T-helper 1 cell treated with Interleukin-12 subunit alpha and Interleukin-12 subunit beta and Interleukin-4 antibody, amounts not matched to agents 30 ng/mL and 1 ng/mL, for 36 hours (primary cell): ENCODE results near the gene SERGEF. TPM values are rescaled to one million over a fixed set of nuclear protein-coding genes. Genes with fewer than 3 reads are reported as not detected.

Source experiments
- intact Hi-C: fragments of 100-400 bp; cut with micrococcal nuclease; formaldehyde crosslinking; loops from one replicate; pipeline ENCODE4 v1.15.1; 2024
- total RNA-seq: library from RNA; stranded (reverse); gene quantifications from 2 replicates; pipeline ENCODE4 v1.2.3, GENCODE V29; 2022

SERGEF gene
- total RNA-seq, 1 donor from 2014 or later: 31.5 TPM

GRCh38 chr11:17958446-17958845, 54.4 kb downstream of the SERGEF start:
- intact Hi-C loops: no loop called here

- intact Hi-C loops: no loop called here
Measured at GRCh38 chr11:17954395-17955252, 58.2 kb downstream of the SERGEF start.

GRCh38 chr11:17952487-17952886, 60.4 kb downstream of the SERGEF start:
- intact Hi-C loops: no loop called here

GRCh38 chr11:17951685-17952388, 61.0 kb downstream of the SERGEF start:
- intact Hi-C loops: no loop called here

- intact Hi-C loops: no loop called here
Measured at GRCh38 chr11:17950644-17951043, 62.2 kb downstream of the SERGEF start.

- intact Hi-C loops: no loop called here
Measured at GRCh38 chr11:17948296-17948695, 64.6 kb downstream of the SERGEF start.

GRCh38 chr11:17939542-17939941, 73.3 kb downstream of the SERGEF start:
- intact Hi-C loops: no loop called here

GRCh38 chr11:17936790-17937189, 76.1 kb downstream of the SERGEF start:
- intact Hi-C loops: no loop called here

GRCh38 chr11:17934194-17934593, 78.7 kb downstream of the SERGEF start:
- intact Hi-C loops: no loop called here

GRCh38 chr11:17933708-17934107, 79.1 kb downstream of the SERGEF start:
- intact Hi-C loops: no loop called here

GRCh38 chr11:17932472-17932871, 80.4 kb downstream of the SERGEF start:
- intact Hi-C loops: no loop called here

- intact Hi-C loops: no loop called here
Measured at GRCh38 chr11:17931595-17931994, 81.3 kb downstream of the SERGEF start.

GRCh38 chr11:17930544-17931125, 82.2 kb downstream of the SERGEF start:
- intact Hi-C loops: no loop called here

- intact Hi-C loops: no loop called here
Measured at GRCh38 chr11:17929171-17929570, 83.7 kb downstream of the SERGEF start.

- intact Hi-C loops: no loop called here
Measured at GRCh38 chr11:17927681-17928343, 85.0 kb downstream of the SERGEF start.

GRCh38 chr11:17927041-17927440, 85.8 kb downstream of the SERGEF start:
- intact Hi-C loops: no loop called here

- intact Hi-C loops: no loop called here
Measured at GRCh38 chr11:17924713-17925112, 88.1 kb downstream of the SERGEF start.

GRCh38 chr11:17923217-17923616, 89.6 kb downstream of the SERGEF start:
- intact Hi-C loops: no loop called here

GRCh38 chr11:17922416-17922788, 90.4 kb downstream of the SERGEF start:
- intact Hi-C loops: no loop called here

- intact Hi-C loops: no loop called here
Measured at GRCh38 chr11:17921659-17922415, 91.0 kb downstream of the SERGEF start.

- intact Hi-C loops: no loop called here
Measured at GRCh38 chr11:17918049-17918605, 94.7 kb downstream of the SERGEF start.
